Neural cell (in vitro differentiated cells): ENCODE data around the gene FNDC3A. TPM values are rescaled to one million over a fixed set of nuclear protein-coding genes. Genes with fewer than 3 reads are reported as not detected.

Source experiments
- H2AFZ ChIP-seq: fragments of 200-600, 300-800 bp; sonication (generic), shearing (Covaris generic); 2 replicates; pipeline ENCODE4 v1.6.0; 2014; ENCODE audit warnings: low read depth, mild to moderate bottlenecking, antibody characterized with exemption, low read length, moderate library complexity
- H3F3A ChIP-seq: fragments of 200-600 bp; shearing (Covaris generic); 2 replicates; pipeline ENCODE4 v1.6.1; 2016; ENCODE audit warnings: mild to moderate bottlenecking, moderate library complexity, mixed read lengths, antibody characterized with exemption, low read length; ENCODE audit not compliant: insufficient read depth, poor library complexity, severe bottlenecking
- H3K27ac ChIP-seq: fragments of 200-600, 300-800 bp; sonication (generic), shearing (Covaris generic); 2 replicates; pipeline ENCODE4 v1.5.1; 2014; ENCODE audit warnings: mild to moderate bottlenecking, low read length, moderate library complexity
- H3K27me3 ChIP-seq: fragments of 300-800, 200-600 bp; sonication (generic), shearing (Covaris generic); 2 replicates; pipeline ENCODE4 v1.6.0; 2014; ENCODE audit warnings: mild to moderate bottlenecking, low read depth, low read length, moderate library complexity; ENCODE audit not compliant: insufficient read depth
- H3K36me3 ChIP-seq: fragments of 300-800, 200-600 bp; sonication (generic), shearing (Covaris generic); 2 replicates; pipeline ENCODE4 v1.5.1; 2014; ENCODE audit warnings: mild to moderate bottlenecking, antibody characterized with exemption, low read length, moderate library complexity; ENCODE audit not compliant: insufficient read depth
- H3K4me2 ChIP-seq: fragments of 300-800, 200-600 bp; sonication (generic), shearing (Covaris generic); 2 replicates; pipeline ENCODE4 v1.6.0; 2014; ENCODE audit warnings: mild to moderate bottlenecking, low read length
- H3K4me3 ChIP-seq: fragments of 300-800, 200-600 bp; sonication (generic), shearing (Covaris generic); 2 replicates; pipeline ENCODE4 v1.5.1; 2014; ENCODE audit warnings: mild to moderate bottlenecking, low read length, moderate library complexity
- H3K79me2 ChIP-seq: fragments of 200-600 bp; shearing (Covaris generic); replicated peaks from 2 replicates; pipeline ENCODE4 v1.6.0; 2014; ENCODE audit warnings: mild to moderate bottlenecking, low read length, moderate library complexity; ENCODE audit not compliant: insufficient read depth
- H3K9ac ChIP-seq: fragments of 300-800, 200-600 bp; sonication (generic), shearing (Covaris generic); 2 replicates; pipeline ENCODE4 v1.6.1; 2016; ENCODE audit warnings: mild to moderate bottlenecking, low read length, mixed read lengths
- H3K9me2 ChIP-seq: fragments of 200-600 bp; shearing (Covaris generic); 2 replicates; pipeline ENCODE4 v1.6.1; 2016; ENCODE audit warnings: mild to moderate bottlenecking, low read length, mixed read lengths; ENCODE audit not compliant: insufficient read depth
- H3K9me3 ChIP-seq: fragments of 200-600, 300-800 bp; sonication (generic), shearing (Covaris generic); 2 replicates; pipeline ENCODE4 v1.6.1; 2016; ENCODE audit warnings: mild to moderate bottlenecking, mixed run types, low read length, moderate library complexity, mixed read lengths
- H4K20me1 ChIP-seq: fragments of 200-600 bp; shearing (Covaris generic); 2 replicates; pipeline ENCODE4 v1.6.1; 2016; ENCODE audit warnings: mild to moderate bottlenecking, mixed run types; ENCODE audit not compliant: insufficient read depth
- EP300 ChIP-seq: fragments of 450-650 bp; conservative IDR thresholded peaks from 2 replicates; pipeline ENCODE4 v1.6.1; 2014; ENCODE audit warnings: antibody characterized with exemption, mild to moderate bottlenecking, moderate library complexity; ENCODE audit not compliant: poor library complexity, severe bottlenecking
- EZH2 ChIP-seq: fragments of 200-600, 300-800 bp; shearing (Covaris generic), sonication (generic); IDR thresholded peaks from 2 replicates; pipeline ENCODE4 v1.6.1; 2014; ENCODE audit warnings: antibody characterized with exemption, low read length, borderline replicate concordance, mild to moderate bottlenecking; ENCODE audit not compliant: insufficient read depth, poor library complexity, severe bottlenecking
- MXI1 ChIP-seq: fragments of 450-650 bp; conservative IDR thresholded peaks from 2 replicates; pipeline ENCODE4 v1.6.1; 2014; ENCODE audit warnings: antibody characterized with exemption, mild to moderate bottlenecking; ENCODE audit not compliant: poor library complexity, severe bottlenecking
- POLR2AphosphoS5 ChIP-seq: IDR thresholded peaks from 2 replicates; pipeline ENCODE4 v1.6.1; 2012
- RAD21 ChIP-seq: fragments of 450-650 bp; conservative IDR thresholded peaks from 2 replicates; pipeline ENCODE4 v1.6.1; 2014; ENCODE audit warnings: antibody characterized with exemption, mild to moderate bottlenecking, moderate library complexity
- SMC3 ChIP-seq: fragments of 450-650 bp; conservative IDR thresholded peaks from 2 replicates; pipeline ENCODE4 v1.6.1; 2014; ENCODE audit warnings: antibody characterized with exemption, mild to moderate bottlenecking, moderate library complexity; ENCODE audit not compliant: poor library complexity
- TAF1 ChIP-seq: IDR thresholded peaks from 2 replicates; pipeline ENCODE4 v1.6.1; 2012; ENCODE audit warnings: low read depth
- polyA plus RNA-seq: library from polyadenylated mRNA; depleted of rRNA; stranded (reverse); fragments of >200 nt; gene quantifications from 2 replicates; pipeline ENCODE4 v1.2.3, GENCODE V29; 2014
- TF ChIP-seq, protein P1 (sequence below): IDR thresholded peaks from 2 replicates; pipeline ENCODE4 v1.6.1; 2012; ENCODE audit warnings: borderline replicate concordance
- TF ChIP-seq, protein P2 (sequence below): fragments of 450-650 bp; IDR thresholded peaks from 2 replicates; pipeline ENCODE4 v1.5.1; 2014; ENCODE audit warnings: antibody characterized with exemption, mild to moderate bottlenecking, moderate library complexity; ENCODE audit not compliant: poor library complexity, severe bottlenecking

FNDC3A gene
- polyA plus RNA-seq, 1 donor from 2014 or later: 83.8 TPM

DNA sequence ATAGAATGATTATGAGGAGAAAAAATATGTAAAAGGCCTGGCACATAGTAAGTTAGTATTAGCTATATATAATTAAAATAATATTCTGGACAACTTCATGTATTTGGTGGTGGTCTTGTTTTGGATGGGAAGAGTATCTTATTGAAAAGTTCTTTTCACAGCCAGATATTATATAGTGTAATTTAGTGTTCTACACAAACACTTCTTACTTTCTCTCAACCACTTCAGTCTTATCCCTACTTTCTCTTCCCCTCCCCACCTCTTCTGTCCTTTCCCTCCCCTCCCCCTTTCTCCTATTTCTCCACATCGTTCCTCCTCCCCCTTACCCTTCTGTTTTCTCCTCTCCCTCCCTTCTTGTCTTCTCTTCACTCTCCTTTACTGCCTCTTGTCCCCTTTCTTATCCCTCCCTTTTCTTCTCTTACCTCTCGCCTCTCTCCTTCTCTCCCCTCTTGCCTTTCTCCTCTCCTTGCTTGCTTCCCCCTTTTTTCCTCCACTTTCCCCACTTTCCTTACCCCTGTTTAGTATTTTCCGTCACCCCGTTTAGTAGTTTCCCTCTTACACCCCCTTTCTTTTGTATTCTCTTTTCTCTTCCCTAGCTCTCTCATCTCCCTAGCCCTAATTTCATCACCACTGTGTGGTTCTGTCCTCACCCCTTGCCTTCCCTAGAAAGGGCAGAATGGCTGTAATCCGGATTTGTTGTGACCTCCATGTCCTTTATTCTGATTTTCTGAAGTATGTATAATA lies 137.2 kb downstream of the FNDC3A start:
- Histone ChIP-seq H3F3A (no peaks in the 10 kb centered on the region), H3K36me3 (peaks cover 12% of the 10 kb centered on the region), H3K4me3 (peak overlapping the region; percentile 68), H3K9me2 (no peaks in the 10 kb centered on the region), H3K79me2 (peaks cover 47% of the 10 kb centered on the region), H3K9ac (no peak overlapping the region), H3K9me3 (peaks cover 4% of the 10 kb centered on the region), H3K4me2 (peak overlapping the region; percentile 59), H3K27me3 (no peaks in the 10 kb centered on the region), H2AFZ (no peak overlapping the region), H4K20me1 (no peaks in the 10 kb centered on the region), H3K27ac (no peak overlapping the region)
- TF ChIP-seq RAD21: no peak
- TF ChIP-seq, protein P1, sequence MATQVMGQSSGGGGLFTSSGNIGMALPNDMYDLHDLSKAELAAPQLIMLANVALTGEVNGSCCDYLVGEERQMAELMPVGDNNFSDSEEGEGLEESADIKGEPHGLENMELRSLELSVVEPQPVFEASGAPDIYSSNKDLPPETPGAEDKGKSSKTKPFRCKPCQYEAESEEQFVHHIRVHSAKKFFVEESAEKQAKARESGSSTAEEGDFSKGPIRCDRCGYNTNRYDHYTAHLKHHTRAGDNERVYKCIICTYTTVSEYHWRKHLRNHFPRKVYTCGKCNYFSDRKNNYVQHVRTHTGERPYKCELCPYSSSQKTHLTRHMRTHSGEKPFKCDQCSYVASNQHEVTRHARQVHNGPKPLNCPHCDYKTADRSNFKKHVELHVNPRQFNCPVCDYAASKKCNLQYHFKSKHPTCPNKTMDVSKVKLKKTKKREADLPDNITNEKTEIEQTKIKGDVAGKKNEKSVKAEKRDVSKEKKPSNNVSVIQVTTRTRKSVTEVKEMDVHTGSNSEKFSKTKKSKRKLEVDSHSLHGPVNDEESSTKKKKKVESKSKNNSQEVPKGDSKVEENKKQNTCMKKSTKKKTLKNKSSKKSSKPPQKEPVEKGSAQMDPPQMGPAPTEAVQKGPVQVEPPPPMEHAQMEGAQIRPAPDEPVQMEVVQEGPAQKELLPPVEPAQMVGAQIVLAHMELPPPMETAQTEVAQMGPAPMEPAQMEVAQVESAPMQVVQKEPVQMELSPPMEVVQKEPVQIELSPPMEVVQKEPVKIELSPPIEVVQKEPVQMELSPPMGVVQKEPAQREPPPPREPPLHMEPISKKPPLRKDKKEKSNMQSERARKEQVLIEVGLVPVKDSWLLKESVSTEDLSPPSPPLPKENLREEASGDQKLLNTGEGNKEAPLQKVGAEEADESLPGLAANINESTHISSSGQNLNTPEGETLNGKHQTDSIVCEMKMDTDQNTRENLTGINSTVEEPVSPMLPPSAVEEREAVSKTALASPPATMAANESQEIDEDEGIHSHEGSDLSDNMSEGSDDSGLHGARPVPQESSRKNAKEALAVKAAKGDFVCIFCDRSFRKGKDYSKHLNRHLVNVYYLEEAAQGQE: no peak
- TF ChIP-seq TAF1: no peak
- TF ChIP-seq EZH2: no peak
- TF ChIP-seq MXI1: no peak
- TF ChIP-seq, protein P2, sequence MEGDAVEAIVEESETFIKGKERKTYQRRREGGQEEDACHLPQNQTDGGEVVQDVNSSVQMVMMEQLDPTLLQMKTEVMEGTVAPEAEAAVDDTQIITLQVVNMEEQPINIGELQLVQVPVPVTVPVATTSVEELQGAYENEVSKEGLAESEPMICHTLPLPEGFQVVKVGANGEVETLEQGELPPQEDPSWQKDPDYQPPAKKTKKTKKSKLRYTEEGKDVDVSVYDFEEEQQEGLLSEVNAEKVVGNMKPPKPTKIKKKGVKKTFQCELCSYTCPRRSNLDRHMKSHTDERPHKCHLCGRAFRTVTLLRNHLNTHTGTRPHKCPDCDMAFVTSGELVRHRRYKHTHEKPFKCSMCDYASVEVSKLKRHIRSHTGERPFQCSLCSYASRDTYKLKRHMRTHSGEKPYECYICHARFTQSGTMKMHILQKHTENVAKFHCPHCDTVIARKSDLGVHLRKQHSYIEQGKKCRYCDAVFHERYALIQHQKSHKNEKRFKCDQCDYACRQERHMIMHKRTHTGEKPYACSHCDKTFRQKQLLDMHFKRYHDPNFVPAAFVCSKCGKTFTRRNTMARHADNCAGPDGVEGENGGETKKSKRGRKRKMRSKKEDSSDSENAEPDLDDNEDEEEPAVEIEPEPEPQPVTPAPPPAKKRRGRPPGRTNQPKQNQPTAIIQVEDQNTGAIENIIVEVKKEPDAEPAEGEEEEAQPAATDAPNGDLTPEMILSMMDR: no peak

DNA sequence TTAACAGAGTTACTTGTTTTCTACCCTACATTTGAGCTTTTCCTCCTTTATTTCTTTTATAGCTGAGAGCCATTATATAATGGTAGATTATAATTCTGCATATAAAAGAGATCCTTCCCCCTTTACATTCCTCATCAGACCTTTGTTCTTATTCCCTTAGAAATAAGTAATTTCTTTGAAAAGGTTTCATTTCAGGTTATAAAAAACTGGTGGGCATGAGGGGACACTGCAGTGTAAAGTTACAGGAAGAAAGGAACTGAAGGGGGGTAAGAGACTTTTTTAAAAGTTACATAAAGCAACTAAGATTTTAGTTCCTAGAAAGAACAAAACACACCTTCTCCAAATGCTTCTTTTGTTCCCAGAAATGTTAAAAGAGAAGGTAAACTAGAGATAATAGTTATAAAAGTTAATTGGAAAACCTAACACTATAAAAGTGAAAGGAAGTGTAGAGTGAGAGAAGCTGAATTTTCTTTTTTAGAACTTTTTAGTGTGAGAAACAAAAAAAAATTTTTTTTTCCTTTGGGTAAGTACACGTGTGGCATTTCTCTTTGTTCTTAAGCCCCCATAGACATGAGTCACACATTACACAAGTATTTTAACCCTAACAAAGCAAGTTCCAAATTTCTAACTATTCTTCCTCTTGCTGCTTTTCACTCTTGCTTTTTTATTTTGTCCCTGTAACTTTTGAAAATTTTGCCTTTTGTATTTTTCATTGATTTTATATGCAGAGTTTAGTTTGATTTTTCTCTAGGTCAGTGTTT lies 138.0 kb downstream of the FNDC3A start:
- Histone ChIP-seq H3K4me3 (peak overlapping the region; percentile 68), H4K20me1 (no peaks in the 10 kb centered on the region), H3K4me2 (no peak overlapping the region), H3K9me3 (peaks cover 8% of the 10 kb centered on the region), H3K36me3 (peaks cover 14% of the 10 kb centered on the region), H3K27ac (no peak overlapping the region), H3K79me2 (peaks cover 47% of the 10 kb centered on the region), H3K27me3 (no peaks in the 10 kb centered on the region), H3K9me2 (no peaks in the 10 kb centered on the region), H3F3A (no peaks in the 10 kb centered on the region), H2AFZ (no peak overlapping the region), H3K9ac (no peak overlapping the region)
- no peak for TF ChIP-seq POLR2AphosphoS5
- no peak for TF ChIP-seq EP300
- TF ChIP-seq TAF1: no peak
- TF ChIP-seq, protein P2: no peak
- TF ChIP-seq, protein P1: no peak
- no peak for TF ChIP-seq MXI1
- no peak for TF ChIP-seq SMC3
- TF ChIP-seq EZH2: no peak
- no peak for TF ChIP-seq RAD21
